Endothelial cell of umbilical vein (primary cell): ENCODE data around the gene LLPH. TPM values are rescaled to one million over a fixed set of nuclear protein-coding genes. Genes with fewer than 3 reads are reported as not detected.

Source experiments
- BruUV-seq: library from RNA; stranded (reverse); fragments of 400-500 nt; replicated peaks from 2 replicates; lab custom pipeline; 2021; lab: Mats Ljungman, UMichigan
- CTCF ChIA-PET: fragments of 300-600, 350-600 bp; sonication (Branson Sonifier 250); formaldehyde crosslinking; loops from one replicate; lab custom pipeline; 2021; ENCODE audit warnings: antibody characterized with exemption, inconsistent platforms; lab: Charles Lee
- POLR2A ChIA-PET: fragments of 300-600, 350-600 bp; sonication (Branson Sonifier 250); formaldehyde crosslinking; loops from one replicate; lab custom pipeline; 2021; ENCODE audit warnings: antibody characterized with exemption, inconsistent platforms; lab: Charles Lee
- DNase-seq: peaks from one replicate; pipeline ENCODE4 v3.0.0-alpha.2; 2011; ENCODE audit warnings: low read depth, low spot score
- FAIRE-seq: peaks from 2 replicates; lab custom pipeline; 2011; peaks lifted over from hg19 to GRCh38; lab: Jason Lieb, UNC
- H2AFZ ChIP-seq: 2 replicates; pipeline ENCODE4 v1.6.0; 2012; ENCODE audit warnings: low read depth, low read length, control low read depth, inconsistent platforms
- H3K27ac ChIP-seq: 2 replicates; pipeline ENCODE4 v1.5.1; 2011; ENCODE audit warnings: low read depth, mild to moderate bottlenecking, control low read depth, low read length, moderate library complexity; ENCODE audit not compliant: insufficient read depth
- H3K27me3 ChIP-seq, 2 experiments: 2 replicates each; pipeline versions ENCODE4 v1.6.0 to v1.6.1; 2011; ENCODE audit warnings: low read length in 2 of 2, mixed read lengths in 1 of 2; ENCODE audit not compliant: control insufficient read depth in 2 of 2, insufficient read depth in 2 of 2
- H3K36me3 ChIP-seq, 2 experiments: 2 replicates in 1 of 2; 3 replicates in 1 of 2; pipeline ENCODE4 v1.5.1; 2011; ENCODE audit warnings: low read length in 2 of 2, mild to moderate bottlenecking in 1 of 2, moderate library complexity in 1 of 2; ENCODE audit not compliant: control insufficient read depth in 2 of 2, insufficient read depth in 2 of 2; ENCODE audit errors: extremely low read depth in 1 of 2
- H3K4me1 ChIP-seq: 3 replicates; pipeline ENCODE4 v1.5.1; 2011; ENCODE audit warnings: mild to moderate bottlenecking, low read length; ENCODE audit not compliant: control insufficient read depth, insufficient read depth; ENCODE audit errors: extremely low read depth
- H3K4me2 ChIP-seq: 2 replicates; pipeline ENCODE4 v1.6.1; 2011; ENCODE audit warnings: low read length, control low read depth, mixed read lengths; ENCODE audit not compliant: insufficient read depth
- H3K4me3 ChIP-seq, 3 experiments: fragments of 200-600 bp in 1 of 3; sonication (generic), shearing (Covaris generic) in 1 of 3; replicated peaks in 1 of 3; 2 replicates each; pipeline ENCODE4 v1.5.1; 2011 to 2016; ENCODE audit warnings: control low read depth in 3 of 3, low read length in 3 of 3, mild to moderate bottlenecking in 2 of 3, inconsistent platforms in 1 of 3, low read depth in 1 of 3, moderate library complexity in 1 of 3; ENCODE audit not compliant: insufficient read depth in 1 of 3
- H3K79me2 ChIP-seq: 2 replicates; pipeline ENCODE4 v1.6.0; 2012; ENCODE audit warnings: low read length, inconsistent platforms; ENCODE audit not compliant: control insufficient read depth, insufficient read depth
- H3K9ac ChIP-seq: replicated peaks from 2 replicates; pipeline ENCODE3; 2011; ENCODE audit warnings: low read length, control low read depth; ENCODE audit not compliant: insufficient read depth; ENCODE audit errors: extremely low read depth
- H3K9me1 ChIP-seq: replicated peaks from 3 replicates; pipeline ENCODE4 v1.6.0; 2011; ENCODE audit warnings: mild to moderate bottlenecking, low read length; ENCODE audit not compliant: control insufficient read depth, insufficient read depth; ENCODE audit errors: extremely low read depth
- H3K9me3 ChIP-seq: replicated peaks from 2 replicates; pipeline ENCODE4 v1.5.1; 2012; ENCODE audit warnings: low read length, inconsistent platforms; ENCODE audit not compliant: control insufficient read depth, insufficient read depth
- H4K20me1 ChIP-seq: replicated peaks from 2 replicates; pipeline ENCODE3; 2011; ENCODE audit warnings: mild to moderate bottlenecking, low read length; ENCODE audit not compliant: control insufficient read depth, insufficient read depth; ENCODE audit errors: extremely low read depth
- EZH2 ChIP-seq: IDR thresholded peaks from 2 replicates; pipeline ENCODE4 v1.6.1; 2012; ENCODE audit warnings: borderline replicate concordance, low read depth, mild to moderate bottlenecking, moderate library complexity, low read length, inconsistent platforms; ENCODE audit not compliant: severe bottlenecking
- FOS ChIP-seq: IDR thresholded peaks from 2 replicates; pipeline ENCODE4 v1.6.1; 2011; ENCODE audit warnings: mild to moderate bottlenecking, low read length, moderate library complexity, borderline replicate concordance; ENCODE audit not compliant: insufficient read depth
- GATA2 ChIP-seq: IDR thresholded peaks from 2 replicates; pipeline ENCODE4 v1.7.0; 2011; ENCODE audit warnings: low read depth, mild to moderate bottlenecking, moderate library complexity, mixed read lengths, low read length; ENCODE audit not compliant: insufficient read length, insufficient read depth
- JUN ChIP-seq: IDR thresholded peaks from 2 replicates; pipeline ENCODE4 v1.6.1; 2011; ENCODE audit warnings: borderline replicate concordance, low read depth; ENCODE audit not compliant: insufficient read length, insufficient read depth
- MYC ChIP-seq: IDR thresholded peaks from one replicate; pipeline ENCODE4 v1.6.1; 2011; ENCODE audit warnings: mild to moderate bottlenecking, low read depth, low read length
- POLR2A ChIP-seq: IDR thresholded peaks from 2 replicates; pipeline ENCODE4 v1.6.1; 2012; ENCODE audit warnings: low read depth, mild to moderate bottlenecking, control low read depth, low read length
- POLR2AphosphoS5 ChIP-seq: IDR thresholded peaks from 2 replicates; pipeline ENCODE4 v1.6.1; 2012; ENCODE audit warnings: low read depth, mild to moderate bottlenecking, control low read depth, low read length, moderate library complexity; ENCODE audit not compliant: insufficient read depth
- dilution Hi-C: fragments of 300-500 bp; cut with MboI; formaldehyde crosslinking; loops from one replicate; pipeline ENCODE4 v1.15.0; 2019; ENCODE audit warnings: low sequenced_read_pairs; ENCODE audit not compliant: extremely low pct_ligation_motif_present
- intact Hi-C: fragments of 100-400 bp; cut with micrococcal nuclease; formaldehyde crosslinking; loops from one replicate; pipeline ENCODE4 v1.10.0; 2022
- polyA plus RNA-seq, 4 experiments: library from polyadenylated mRNA; depleted of rRNA in 3 of 4; stranded (reverse) in 3 of 4; unstranded in 1 of 4; fragments of >200 nt; gene quantifications; 2 replicates each; pipeline versions ENCODE4 v1.2.1 to v1.2.3, GENCODE V29; 2011 to 2012; ENCODE audit warnings: missing spikeins in 1 of 4
- total RNA-seq: library from RNA; stranded (reverse); gene quantifications from 2 replicates; pipeline ENCODE4 v1.2.3, GENCODE V29; 2021
- TF ChIP-seq, protein P1 (sequence below), 2 donors: IDR thresholded peaks; 1 replicate in 1 of 2; 2 replicates in 1 of 2; pipeline ENCODE4 v1.5.1; 2011; ENCODE audit warnings: low read length in 2 of 2, mild to moderate bottlenecking in 2 of 2, moderate library complexity in 2 of 2, control low read depth in 1 of 2, inconsistent platforms in 1 of 2, low read depth in 1 of 2; ENCODE audit not compliant: insufficient read depth in 1 of 2; ENCODE audit errors: extremely low read depth in 1 of 2
- TF ChIP-seq, protein P2 (sequence below): IDR thresholded peaks from 2 replicates; pipeline ENCODE4 v1.6.1; 2011; ENCODE audit not compliant: insufficient read depth, insufficient read length

LLPH gene
- total and polyA plus RNA-seq, 2 donors (not counting 3 experiments of a cell fraction or from before 2014, with no cell fraction given): 4.0 to 34.0 TPM

GRCh38 chr12:66129934-66130266 lies 650 bp downstream of the LLPH start:
- no peak for FAIRE-seq
- Histone ChIP-seq H3K9me1 (no peaks in the 10 kb centered on the region), H3K79me2 (peaks cover 25% of the 10 kb centered on the region), H2AFZ (peak overlapping the region; percentile 93), H3K4me2 (peak overlapping the region; percentile 74), H3K4me3 (peak overlapping the region; percentile 68 to 85 (median 82)), H3K9me3 (no peaks in the 10 kb centered on the region), H4K20me1 (no peaks in the 10 kb centered on the region), H3K4me1 (peaks cover 16% of the 10 kb centered on the region), H3K36me3 (peaks cover 1 to 2% of the 10 kb centered on the region in 2 experiments), H3K27me3 (no peaks in the 10 kb centered on the region), H3K27ac (peak overlapping the region; percentile 67), H3K9ac (peak overlapping the region; percentile 86)
- TF ChIP-seq, protein P1, sequence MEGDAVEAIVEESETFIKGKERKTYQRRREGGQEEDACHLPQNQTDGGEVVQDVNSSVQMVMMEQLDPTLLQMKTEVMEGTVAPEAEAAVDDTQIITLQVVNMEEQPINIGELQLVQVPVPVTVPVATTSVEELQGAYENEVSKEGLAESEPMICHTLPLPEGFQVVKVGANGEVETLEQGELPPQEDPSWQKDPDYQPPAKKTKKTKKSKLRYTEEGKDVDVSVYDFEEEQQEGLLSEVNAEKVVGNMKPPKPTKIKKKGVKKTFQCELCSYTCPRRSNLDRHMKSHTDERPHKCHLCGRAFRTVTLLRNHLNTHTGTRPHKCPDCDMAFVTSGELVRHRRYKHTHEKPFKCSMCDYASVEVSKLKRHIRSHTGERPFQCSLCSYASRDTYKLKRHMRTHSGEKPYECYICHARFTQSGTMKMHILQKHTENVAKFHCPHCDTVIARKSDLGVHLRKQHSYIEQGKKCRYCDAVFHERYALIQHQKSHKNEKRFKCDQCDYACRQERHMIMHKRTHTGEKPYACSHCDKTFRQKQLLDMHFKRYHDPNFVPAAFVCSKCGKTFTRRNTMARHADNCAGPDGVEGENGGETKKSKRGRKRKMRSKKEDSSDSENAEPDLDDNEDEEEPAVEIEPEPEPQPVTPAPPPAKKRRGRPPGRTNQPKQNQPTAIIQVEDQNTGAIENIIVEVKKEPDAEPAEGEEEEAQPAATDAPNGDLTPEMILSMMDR (IDR thresholded peaks at IDR 0.05; ENCODE audit: extremely low read depth in 1 of 2, insufficient read depth in 1 of 2, low read depth in 1 of 2, low read length in 2 of 2): no peak
- no peak for TF ChIP-seq MYC
- no peak for TF ChIP-seq EZH2
- TF ChIP-seq POLR2AphosphoS5: no peak
- no peak for TF ChIP-seq JUN
- TF ChIP-seq, protein P2, sequence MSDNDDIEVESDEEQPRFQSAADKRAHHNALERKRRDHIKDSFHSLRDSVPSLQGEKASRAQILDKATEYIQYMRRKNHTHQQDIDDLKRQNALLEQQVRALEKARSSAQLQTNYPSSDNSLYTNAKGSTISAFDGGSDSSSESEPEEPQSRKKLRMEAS: no peak
- TF ChIP-seq GATA2: no peak
- no peak for TF ChIP-seq POLR2A
- TF ChIP-seq FOS: no peak
- no TSS peak for BruUV-seq
- dilution Hi-C loops (no loop called here), intact Hi-C loops (loop anchor here (1.0 to 5.0 kb wide), 2 partner anchors 39 to 277 kb away; partner anchors contain the start of gene TMBIM4)
- ChIA-PET POLR2A (interaction anchor here (2.1 kb wide), 1 partner anchor 40 kb away, joined by 7 read pairs; the partner anchor contains the start of gene TMBIM4), CTCF (interaction anchor here (0.6 to 3.4 kb wide), 2 partner anchors 15 to 105 kb away, joined by 3 to 24 read pairs; no protein-coding TSS in a partner anchor)
- no peak for DNase-seq
